ENCODE results near the gene ATG9B.

The ATG9B gene

DNA sequence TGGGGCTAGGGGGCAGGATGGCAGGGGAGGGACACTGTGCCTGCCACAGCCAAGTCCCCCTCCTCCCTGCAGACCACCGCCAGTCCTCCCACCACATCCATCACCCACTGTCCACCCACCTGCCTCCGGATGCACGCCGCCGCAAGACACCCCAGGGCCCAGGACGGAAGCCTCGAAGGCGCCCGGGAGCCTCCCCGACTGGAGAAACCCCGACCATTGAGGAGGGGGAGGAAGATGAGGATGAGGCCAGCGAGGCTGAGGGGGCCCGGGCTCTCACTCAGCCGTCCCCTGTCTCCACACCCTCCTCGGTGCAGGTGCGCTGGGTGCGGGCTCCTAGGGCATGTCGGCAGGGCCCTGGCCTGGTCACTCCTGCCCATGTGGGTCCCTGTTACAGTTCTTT lies 40.2 kb upstream of the ATG9B start:
- Histone ChIP-seq H3K9me3 (ENCODE audit: control insufficient read depth, low read length) (no peaks in the 10 kb centered on the region), H3K4me3 (ENCODE audit: extremely low read depth, insufficient read depth, low read length, poor library complexity, severe bottlenecking) (no peak overlapping the region), H3K27ac (ENCODE audit: low read depth, low read length, severe bottlenecking) (no peak overlapping the region), H3K36me3 (ENCODE audit: control insufficient read depth, insufficient read depth, low read length) (peaks cover 61% of the 10 kb centered on the region), H3K4me1 (ENCODE audit: control insufficient read depth, insufficient read depth, low read length, poor library complexity, severe bottlenecking) (peaks cover 41% of the 10 kb centered on the region)
- WGBS, 2 experiments (ENCODE audit: insufficient coverage in 2 of 2), result 93 to 98% methylated on average over 13 to 16 of the region's 18 CpGs

DNA sequence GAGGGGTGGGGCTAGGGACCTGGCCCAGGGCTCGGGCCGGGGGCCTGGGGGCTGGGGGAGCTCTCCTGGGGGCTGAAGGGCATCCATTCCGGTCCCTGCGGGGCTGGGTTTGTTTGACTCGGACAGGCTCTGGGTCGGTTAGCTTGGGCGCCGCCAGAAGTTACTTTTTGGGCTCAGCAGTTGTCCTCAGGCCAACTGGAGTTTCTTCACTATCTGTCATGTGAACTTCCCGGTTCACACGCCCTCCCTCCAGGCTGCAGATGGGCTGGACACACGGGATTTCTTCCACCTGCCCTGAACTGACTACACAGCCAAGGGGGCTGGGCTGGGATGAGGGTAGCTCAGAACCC lies 38.9 kb upstream of the ATG9B start:
- peaks cover 47% of the 10 kb centered on the region for H3K4me1 ChIP-seq (ENCODE audit: control insufficient read depth, insufficient read depth, low read length, poor library complexity, severe bottlenecking)
- no peak overlapping the region for H3K4me3 ChIP-seq (ENCODE audit: extremely low read depth, insufficient read depth, low read length, poor library complexity, severe bottlenecking)
- H3K9me3 ChIP-seq (ENCODE audit: control insufficient read depth, low read length), result no peaks in the 10 kb centered on the region
- H3K27ac ChIP-seq (ENCODE audit: low read depth, low read length, severe bottlenecking), result no peak overlapping the region
- 21 to 24% methylated on average over 8 to 9 of the region's 11 CpGs for WGBS, 2 experiments (ENCODE audit: insufficient coverage in 2 of 2)
- peaks cover 49% of the 10 kb centered on the region for H3K36me3 ChIP-seq (ENCODE audit: control insufficient read depth, insufficient read depth, low read length)

DNA sequence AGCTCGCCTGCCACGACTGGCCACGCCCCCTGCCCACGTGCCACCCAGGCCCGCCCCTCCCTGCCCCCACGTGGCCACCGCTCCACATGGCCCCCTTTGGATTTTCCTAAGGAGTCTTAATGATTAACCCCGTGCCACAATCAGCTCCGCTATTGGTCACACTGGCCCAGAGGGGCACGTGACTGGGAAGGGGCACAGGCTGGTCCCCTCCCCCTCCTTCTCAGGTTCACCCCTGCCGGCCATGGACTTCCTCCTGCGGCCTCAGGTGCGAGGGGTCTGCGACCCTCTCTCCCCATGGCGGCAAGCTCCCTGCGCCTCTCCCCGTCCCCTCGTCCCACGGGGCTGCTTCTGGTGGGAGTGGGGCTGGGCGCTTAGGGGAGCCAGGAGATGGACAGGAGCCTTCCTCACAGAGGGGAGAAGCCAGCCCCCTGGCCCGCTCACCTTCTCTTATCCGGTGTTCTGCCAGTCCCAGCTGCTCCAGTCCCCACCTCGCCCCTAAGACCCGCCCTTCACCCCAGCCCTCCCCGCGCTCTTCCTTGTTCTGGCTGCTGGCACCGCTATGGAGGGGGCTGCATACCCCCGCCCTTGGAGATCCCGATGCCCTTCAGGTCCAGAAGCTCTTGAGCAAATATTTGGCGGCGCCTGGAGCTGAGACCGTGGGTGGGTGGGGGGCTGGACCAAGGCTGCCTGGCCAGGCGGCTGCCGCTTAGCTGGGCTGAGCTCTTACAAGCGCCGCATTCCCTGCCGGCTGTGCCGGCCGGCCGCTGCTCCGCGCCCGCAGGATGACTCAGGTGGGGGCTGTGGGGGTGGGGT lies 38.3 kb upstream of the ATG9B start:
- Histone ChIP-seq H3K36me3 (ENCODE audit: control insufficient read depth, insufficient read depth, low read length) (peaks cover 44% of the 10 kb centered on the region), H3K4me3 (ENCODE audit: extremely low read depth, insufficient read depth, low read length, poor library complexity, severe bottlenecking) (peak overlapping the region; percentile 30), H3K9me3 (ENCODE audit: control insufficient read depth, low read length) (no peaks in the 10 kb centered on the region), H3K27ac (ENCODE audit: low read depth, low read length, severe bottlenecking) (peak overlapping the region; percentile 80), H3K4me1 (ENCODE audit: control insufficient read depth, insufficient read depth, low read length, poor library complexity, severe bottlenecking) (peaks cover 41% of the 10 kb centered on the region)
- WGBS, 2 experiments (ENCODE audit: insufficient coverage in 2 of 2), result 3 to 8% methylated on average over 9 to 20 of the region's 43 CpGs

DNA sequence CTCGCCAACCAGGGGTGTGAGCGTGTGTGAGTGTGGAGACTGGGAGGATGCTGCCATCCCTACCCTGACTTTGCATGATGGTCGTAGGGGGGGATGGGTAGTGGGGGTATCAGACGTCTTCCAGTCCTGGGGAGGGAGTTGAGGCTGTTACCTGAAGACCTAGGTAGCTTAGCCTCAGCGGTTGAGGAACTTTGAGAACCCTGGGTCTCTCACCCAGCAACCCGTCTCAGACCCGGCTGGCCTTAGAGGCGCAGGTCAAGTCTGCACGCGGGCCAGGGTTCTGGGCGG lies 37.8 kb upstream of the ATG9B start:
- peak overlapping the region; percentile 85 for H3K4me3 ChIP-seq (ENCODE audit: extremely low read depth, insufficient read depth, low read length, poor library complexity, severe bottlenecking)
- no peak overlapping the region for H3K27ac ChIP-seq (ENCODE audit: low read depth, low read length, severe bottlenecking)
- peaks cover 42% of the 10 kb centered on the region for H3K36me3 ChIP-seq (ENCODE audit: control insufficient read depth, insufficient read depth, low read length)
- peaks cover 38% of the 10 kb centered on the region for H3K4me1 ChIP-seq (ENCODE audit: control insufficient read depth, insufficient read depth, low read length, poor library complexity, severe bottlenecking)
- 6 to 17% methylated on average over 9 to 10 of the region's 11 CpGs for WGBS, 2 experiments (ENCODE audit: insufficient coverage in 2 of 2)
- H3K9me3 ChIP-seq (ENCODE audit: control insufficient read depth, low read length), result no peaks in the 10 kb centered on the region

DNA sequence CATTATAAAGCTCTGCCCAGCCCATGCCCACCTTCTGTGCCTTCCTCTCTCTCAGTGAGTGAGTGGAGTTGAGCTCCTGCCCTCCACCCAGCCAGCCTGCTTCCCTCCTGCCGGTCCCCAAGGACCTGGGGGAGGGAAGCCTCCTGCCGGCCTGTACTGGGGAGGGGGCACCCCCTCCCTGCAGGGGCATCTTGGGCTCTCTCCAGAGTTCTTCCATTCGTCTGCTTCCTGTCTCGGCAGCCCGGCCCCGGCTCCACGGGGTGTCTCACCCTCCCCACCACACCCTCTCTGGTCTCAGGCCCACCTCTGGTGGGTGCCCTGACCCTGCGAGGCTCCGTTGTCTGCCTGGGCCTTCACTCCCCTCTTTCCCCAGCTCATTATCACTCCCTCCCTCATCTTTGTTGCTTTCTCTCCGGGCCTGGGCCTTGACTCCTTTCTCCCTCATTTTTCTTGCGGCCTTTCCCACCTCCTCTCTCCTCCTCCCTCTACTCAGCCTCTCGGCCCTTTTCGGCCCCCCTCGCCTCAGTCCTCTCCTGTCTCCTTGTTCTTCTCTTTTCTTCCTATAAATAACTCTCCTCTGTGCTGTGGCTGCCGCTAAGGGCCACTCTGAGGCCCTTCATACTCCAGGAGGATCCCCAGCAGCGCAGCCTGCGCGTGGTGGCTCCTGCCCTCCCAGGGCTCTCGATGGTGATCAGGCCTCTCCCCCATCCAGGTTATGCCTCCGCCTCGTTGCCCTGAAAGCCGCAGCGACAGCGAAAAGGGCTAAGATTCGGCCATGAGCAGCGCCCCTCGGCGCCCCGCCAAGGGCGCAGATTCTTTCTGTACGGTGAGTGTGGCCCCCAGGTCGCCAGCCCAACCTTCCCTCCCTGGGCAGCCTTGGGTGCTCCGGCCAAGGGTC lies 37.2 kb upstream of the ATG9B start:
- 26 to 40% methylated on average over 23 to 32 of the region's 33 CpGs for WGBS, 2 experiments (ENCODE audit: insufficient coverage in 2 of 2)
- Histone ChIP-seq H3K4me1 (ENCODE audit: control insufficient read depth, insufficient read depth, low read length, poor library complexity, severe bottlenecking) (peaks cover 40% of the 10 kb centered on the region), H3K9me3 (ENCODE audit: control insufficient read depth, low read length) (no peaks in the 10 kb centered on the region), H3K36me3 (ENCODE audit: control insufficient read depth, insufficient read depth, low read length) (peaks cover 38% of the 10 kb centered on the region), H3K4me3 (ENCODE audit: extremely low read depth, insufficient read depth, low read length, poor library complexity, severe bottlenecking) (peak overlapping the region; percentile 85), H3K27ac (ENCODE audit: low read depth, low read length, severe bottlenecking) (peak overlapping the region; percentile 49)

DNA sequence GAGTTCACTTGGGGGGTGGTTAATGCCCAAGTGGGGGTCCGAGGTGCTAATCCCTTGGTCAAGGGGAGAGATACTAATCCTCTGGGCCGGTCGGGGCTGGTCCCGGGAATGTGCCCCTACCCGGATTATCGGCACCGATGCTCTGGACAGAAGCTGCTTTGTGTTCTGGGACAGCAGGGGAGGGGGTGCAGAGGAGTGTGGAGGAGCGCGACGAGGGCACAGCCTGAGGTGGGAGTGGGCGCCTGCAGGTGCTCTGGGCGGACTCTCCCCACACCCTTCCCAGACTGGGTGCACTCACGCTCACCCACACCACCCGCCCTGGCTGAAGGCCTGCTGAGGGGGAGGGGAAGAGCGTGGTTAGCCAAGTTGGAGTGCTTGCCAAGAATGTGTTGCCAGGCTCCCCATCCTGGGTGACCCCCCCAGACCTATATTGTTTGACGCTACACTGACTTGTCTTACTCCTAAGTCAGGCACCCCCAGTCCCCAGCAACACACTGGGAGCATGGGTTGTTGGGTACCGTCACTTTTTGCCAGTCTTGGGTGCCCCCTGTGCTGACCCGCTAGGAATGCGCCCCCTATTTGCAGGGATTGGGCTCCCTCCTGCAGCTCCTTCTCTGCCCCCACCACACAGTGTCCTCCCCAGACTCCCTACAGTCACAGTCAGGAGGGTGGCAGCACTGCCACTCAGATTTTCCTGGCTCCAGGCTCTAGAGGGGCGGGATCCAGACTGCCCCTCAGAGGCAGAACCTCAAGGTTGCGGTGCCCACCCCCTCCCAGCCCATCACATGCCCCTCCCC lies 36.3 kb upstream of the ATG9B start:
- Histone ChIP-seq H3K27ac (ENCODE audit: low read depth, low read length, severe bottlenecking) (no peak overlapping the region), H3K36me3 (ENCODE audit: control insufficient read depth, insufficient read depth, low read length) (peaks cover 30% of the 10 kb centered on the region), H3K4me1 (ENCODE audit: control insufficient read depth, insufficient read depth, low read length, poor library complexity, severe bottlenecking) (peaks cover 40% of the 10 kb centered on the region), H3K4me3 (ENCODE audit: extremely low read depth, insufficient read depth, low read length, poor library complexity, severe bottlenecking) (peak overlapping the region; percentile 85), H3K9me3 (ENCODE audit: control insufficient read depth, low read length) (no peaks in the 10 kb centered on the region)
- 5 to 15% methylated on average over 13 to 15 of the region's 21 CpGs for WGBS, 2 experiments (ENCODE audit: insufficient coverage in 2 of 2)

DNA sequence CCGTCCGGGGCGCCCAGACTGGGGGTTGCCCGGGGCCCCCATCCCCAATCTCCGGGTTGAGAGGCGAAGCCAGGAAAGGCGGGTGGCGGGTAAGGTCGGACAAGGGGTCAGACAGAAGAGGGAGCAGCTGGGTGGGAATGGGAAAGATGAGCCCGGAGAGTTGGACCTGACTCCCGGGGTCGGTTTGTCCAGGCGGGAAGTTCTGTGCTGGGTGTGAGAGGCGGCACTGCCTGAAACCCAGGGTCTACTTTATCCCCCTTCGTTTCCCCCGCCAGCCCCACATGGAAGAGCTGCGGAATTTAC lies 35.8 kb upstream of the ATG9B start:
- peak overlapping the region; percentile 85 for H3K4me3 ChIP-seq (ENCODE audit: extremely low read depth, insufficient read depth, low read length, poor library complexity, severe bottlenecking)
- no peaks in the 10 kb centered on the region for H3K9me3 ChIP-seq (ENCODE audit: control insufficient read depth, low read length)
- H3K27ac ChIP-seq (ENCODE audit: low read depth, low read length, severe bottlenecking), result no peak overlapping the region
- 0% methylated on average over 2 to 7 of the region's 17 CpGs for WGBS, 2 experiments (ENCODE audit: insufficient coverage in 2 of 2)
- peaks cover 24% of the 10 kb centered on the region for H3K36me3 ChIP-seq (ENCODE audit: control insufficient read depth, insufficient read depth, low read length)
- H3K4me1 ChIP-seq (ENCODE audit: control insufficient read depth, insufficient read depth, low read length, poor library complexity, severe bottlenecking), result peaks cover 40% of the 10 kb centered on the region

DNA sequence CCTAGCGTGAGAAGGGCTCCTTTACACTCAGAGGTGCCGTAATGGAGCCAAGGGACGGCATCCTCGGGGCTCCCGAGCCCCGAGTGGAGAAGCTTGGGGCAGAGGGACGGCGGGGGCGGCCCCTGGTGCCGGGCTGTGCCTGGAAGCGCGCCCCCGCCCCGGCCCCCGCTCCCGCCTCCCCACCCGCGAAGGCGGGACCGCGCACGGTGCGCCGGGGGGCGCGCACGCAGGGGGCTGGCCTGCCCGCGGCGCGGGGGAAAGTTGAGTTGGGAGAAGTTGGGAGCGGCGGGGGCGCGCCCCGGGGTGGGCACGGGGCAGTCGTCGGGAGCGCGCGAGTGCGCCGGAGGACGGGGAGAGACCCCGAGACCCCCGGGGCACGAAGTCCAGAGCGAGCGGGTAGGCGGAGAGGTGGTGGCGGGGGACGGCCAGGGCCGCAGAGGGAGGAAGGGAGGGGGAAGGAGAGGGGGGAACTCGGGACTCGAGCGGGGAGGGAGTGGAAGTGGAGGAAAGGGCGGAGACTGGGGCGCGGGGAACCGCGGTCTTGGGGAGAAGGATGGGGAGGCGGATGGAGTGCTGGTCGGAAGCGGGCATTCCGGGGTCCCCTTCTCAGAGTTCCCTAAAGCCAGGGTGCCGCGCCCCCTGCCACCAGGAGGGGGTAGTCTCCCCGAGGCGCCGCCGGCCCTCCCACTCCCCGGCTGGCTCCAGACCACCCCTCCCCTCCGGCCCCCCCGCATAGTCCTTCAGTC lies 35.2 kb upstream of the ATG9B start, which contains the start of gene SLC4A2:
Gene SLC4A2 (plus strand): TSS at position 223 of the 746 bp plus-strand sequence. CDS start 2,399 bp downstream, outside the sequence.
- Histone ChIP-seq H3K4me1 (ENCODE audit: control insufficient read depth, insufficient read depth, low read length, poor library complexity, severe bottlenecking) (peaks cover 40% of the 10 kb centered on the region), H3K27ac (ENCODE audit: low read depth, low read length, severe bottlenecking) (peak within 1 kb of the TSS; percentile 96), H3K9me3 (ENCODE audit: control insufficient read depth, low read length) (no peaks in the 10 kb centered on the region), H3K4me3 (ENCODE audit: extremely low read depth, insufficient read depth, low read length, poor library complexity, severe bottlenecking) (peak within 1 kb of the TSS; percentile 85), H3K36me3 (ENCODE audit: control insufficient read depth, insufficient read depth, low read length) (peaks cover 22% of the 10 kb centered on the region)
- WGBS, 2 experiments (ENCODE audit: insufficient coverage in 2 of 2), result 0 to 1% methylated on average over 9 to 44 of the region's 75 CpGs

DNA sequence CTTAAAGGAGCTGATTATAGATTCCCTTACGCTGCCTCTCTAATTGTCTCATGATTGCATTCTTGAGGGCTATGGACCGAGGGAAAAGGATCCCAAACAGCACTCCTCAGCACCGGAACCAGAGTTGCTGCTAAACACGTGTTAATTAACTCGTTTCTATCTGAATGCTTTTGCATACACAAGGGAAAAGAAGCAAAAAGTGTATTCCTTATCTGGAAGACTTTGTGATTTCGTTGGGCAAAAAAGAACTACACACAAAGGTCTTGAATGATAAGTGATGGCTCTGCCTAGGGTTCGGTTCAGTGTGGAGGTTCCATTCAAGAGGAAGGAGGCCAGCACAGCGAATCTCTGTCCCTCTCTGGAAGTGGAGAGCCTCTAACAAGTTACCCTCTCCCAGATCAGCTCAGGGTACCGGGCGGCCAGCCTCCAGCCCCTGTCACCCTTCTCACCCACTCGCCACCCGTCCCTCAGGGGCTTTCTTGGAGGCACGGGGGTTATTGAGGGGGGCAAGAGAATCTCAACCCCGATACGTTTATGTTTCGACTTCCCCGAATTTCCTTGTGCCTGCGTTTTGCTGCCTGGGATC lies 34.6 kb upstream of the ATG9B start:
- Histone ChIP-seq H3K9me3 (ENCODE audit: control insufficient read depth, low read length) (no peaks in the 10 kb centered on the region), H3K4me3 (ENCODE audit: extremely low read depth, insufficient read depth, low read length, poor library complexity, severe bottlenecking) (peak overlapping the region; percentile 85), H3K27ac (ENCODE audit: low read depth, low read length, severe bottlenecking) (peak overlapping the region; percentile 96), H3K4me1 (ENCODE audit: control insufficient read depth, insufficient read depth, low read length, poor library complexity, severe bottlenecking) (peaks cover 37% of the 10 kb centered on the region), H3K36me3 (ENCODE audit: control insufficient read depth, insufficient read depth, low read length) (peaks cover 17% of the 10 kb centered on the region)
- WGBS, 2 experiments (ENCODE audit: insufficient coverage in 2 of 2), result 13 to 21% methylated on average over 15 of the region's 18 CpGs

Measured in mesodermal cell (in vitro differentiated cells).